Hematopoietic multipotent progenitor cell treated with erythropoietin and hydrocortisone succinate and interleukin-3 and kit ligand, for 4 days (in vitro differentiated cells): Measurements from ENCODE around the gene NTN4.
"Not testable (repeated sequence)": the region's sequence is repeated elsewhere in the genome, so short reads cannot be mapped to it uniquely, and the experiment has no call there.

Experiments
- DNase-seq: peaks from one replicate; pipeline ENCODE4 v3.0.0-alpha.2; 2015

The NTN4 gene

DNA sequence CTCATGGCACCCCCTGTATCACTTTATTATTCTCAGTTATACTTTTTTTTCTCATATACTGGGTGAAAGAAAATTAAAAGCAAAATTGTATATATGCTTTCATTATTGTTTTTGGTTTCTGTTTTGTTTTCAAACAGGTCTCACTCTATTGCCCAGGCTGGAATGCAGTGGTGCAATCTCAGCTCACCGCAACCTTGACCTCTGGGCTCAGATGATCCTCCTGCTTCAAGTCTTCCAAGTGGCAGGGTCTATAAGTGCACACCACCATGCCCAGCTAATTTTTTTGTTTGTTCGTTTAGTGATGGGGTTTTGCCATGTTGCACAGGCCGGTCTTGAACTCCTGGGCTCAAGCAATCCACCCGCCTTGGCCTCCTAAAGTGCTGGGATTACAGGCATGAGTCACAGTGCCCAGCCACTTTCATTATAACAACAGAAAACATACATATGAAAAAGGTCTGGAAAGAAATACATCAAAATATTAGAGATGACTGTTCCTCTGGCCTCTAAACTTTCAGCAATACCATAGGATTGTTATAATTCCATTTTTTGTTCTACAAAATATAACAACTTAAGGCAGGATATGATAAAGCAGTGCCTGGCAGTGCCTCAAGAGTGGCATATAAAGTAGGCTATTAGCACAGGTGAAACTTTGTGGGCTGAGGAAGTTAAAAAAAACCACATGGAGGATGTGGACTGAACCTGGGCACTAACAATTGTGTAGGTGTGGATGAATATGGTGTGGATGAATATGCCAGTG, 5.8 kb upstream of the NTN4 start:
- no peak for DNase-seq

DNA sequence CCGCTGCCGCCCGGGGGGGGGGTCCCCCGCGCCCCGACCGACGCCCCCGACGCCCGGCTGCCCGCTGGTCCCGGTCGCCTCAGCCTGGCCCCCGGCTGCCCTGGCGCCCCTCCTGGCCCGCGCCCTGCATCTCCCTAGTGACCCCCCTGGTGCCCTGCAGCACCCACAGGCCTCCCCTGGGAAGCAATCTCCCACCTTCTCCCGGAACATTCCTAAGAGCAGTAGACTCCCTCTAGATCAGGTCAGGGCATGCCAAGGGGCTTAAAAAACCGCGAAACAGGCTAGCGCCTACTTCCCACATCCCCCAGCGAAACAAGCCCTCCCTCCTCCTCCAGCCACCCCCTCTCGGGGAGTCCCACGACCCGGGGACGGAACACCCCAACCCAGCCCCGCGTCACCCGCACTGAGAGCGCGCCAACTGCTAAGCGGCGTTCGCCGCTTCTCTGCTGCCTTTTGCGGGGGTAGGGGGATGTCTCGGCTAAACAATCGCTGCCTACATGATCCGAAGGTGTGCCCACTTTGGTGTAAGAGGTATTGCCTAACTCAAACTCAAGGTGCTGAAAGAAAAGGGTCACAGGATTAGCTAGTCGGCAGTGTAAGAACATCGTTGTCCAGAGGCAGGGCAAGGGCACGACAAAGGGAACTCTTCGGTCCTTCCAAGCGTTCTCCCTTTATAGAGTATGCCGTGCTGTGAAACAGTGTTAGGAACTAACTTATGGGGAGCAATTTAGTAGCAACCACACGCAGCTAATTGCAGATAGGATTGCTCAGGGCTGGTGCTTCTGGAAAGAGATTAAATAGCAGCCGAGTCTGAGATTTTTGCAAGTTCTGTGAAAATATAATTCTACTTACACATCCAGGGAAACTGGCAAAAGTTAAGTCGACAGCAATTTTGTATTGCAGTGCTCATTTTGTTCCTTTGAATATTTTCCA, 619 bp upstream of the NTN4 start:
- DNase-seq, result peak; percentile 19

DNA sequence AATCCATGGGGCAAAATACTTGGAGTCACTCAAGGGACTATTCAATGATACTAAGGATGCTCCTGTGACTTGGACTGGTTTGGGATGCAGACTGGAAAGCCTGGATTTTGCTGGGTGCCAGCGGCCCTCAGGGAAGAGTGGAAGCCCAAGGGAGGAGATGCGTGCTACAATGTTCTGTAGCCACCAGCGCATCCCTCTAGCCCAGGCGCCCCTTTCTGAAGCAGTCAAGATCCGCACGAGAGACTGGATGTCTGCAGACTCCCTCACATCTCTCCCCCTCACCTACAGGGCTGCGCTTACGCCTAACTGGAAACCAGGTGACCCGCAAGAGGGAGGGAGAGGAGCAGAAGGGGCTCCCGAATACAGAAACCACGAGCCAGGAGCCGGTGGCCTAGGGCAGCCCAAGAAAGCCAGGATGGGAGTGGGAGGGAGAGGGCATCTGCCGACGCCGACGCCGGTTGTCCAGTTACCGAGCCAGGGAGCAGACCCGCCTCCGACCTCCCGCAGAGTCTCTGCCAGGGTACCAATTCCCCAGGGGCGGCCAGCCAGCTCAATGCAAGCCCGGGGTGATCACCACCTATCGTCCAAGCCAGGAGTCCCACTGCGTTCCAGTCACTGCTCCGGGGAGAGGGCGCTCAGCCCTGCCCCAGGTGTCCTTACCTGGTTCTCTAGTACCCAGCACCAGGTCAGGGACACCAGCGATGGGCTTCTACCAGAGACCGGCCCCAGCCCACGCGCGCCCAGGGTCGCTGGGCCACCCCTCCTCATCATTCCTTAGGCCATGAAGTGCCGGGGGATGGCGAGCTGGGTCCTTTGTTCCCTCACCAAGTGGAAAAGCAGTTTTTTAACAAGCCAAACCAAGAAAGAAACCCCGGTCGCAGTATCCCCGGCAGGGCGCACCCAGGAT, 1.2 kb downstream of the NTN4 start:
- DNase-seq, result no peak

DNA sequence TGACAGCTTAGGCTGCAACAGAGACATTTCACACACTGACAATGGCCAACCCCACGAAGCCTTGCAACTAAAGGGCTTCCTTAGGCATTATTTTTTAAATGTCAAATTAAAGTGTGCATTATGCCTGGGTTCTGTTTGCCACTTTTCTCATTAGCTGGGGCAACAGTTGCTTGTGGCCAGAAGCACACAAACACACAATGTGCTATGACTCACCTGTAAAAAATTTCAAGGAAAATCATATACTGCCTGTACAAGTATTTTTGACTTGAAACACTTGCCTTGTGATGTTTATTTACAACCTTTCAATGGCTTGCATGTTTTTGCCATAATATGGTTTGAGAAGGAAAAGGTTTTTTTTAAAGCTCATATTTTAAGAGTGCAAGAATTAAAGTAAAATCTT, 1.9 kb downstream of the NTN4 start:
- DNase-seq, result no peak

DNA sequence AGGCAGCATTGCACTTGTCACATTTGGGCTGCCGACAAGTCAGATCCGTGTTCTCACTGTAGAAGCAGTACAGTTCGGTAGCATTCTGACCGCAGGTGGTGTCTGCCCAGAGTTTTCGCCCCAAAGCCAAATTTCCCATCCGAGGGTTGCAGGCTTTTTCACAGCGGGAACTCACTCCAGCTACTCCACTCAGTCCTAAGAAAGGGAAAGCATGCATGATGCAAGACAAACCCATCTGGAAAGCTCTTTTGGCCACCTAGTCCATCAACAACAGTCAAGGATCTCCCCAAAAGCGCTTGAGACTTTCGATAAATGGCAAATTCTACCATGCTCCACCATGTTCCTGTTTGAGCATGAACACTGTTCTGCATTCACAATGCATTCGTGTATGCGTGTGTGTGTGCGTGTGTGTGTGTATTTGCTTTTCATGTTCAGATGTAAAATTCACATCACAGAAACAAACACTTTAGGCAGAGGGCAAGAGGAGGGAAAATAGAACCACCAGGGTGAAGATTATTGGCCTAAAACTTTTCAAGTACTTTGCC, 3.2 kb downstream of the NTN4 start:
- DNase-seq, result no peak

DNA sequence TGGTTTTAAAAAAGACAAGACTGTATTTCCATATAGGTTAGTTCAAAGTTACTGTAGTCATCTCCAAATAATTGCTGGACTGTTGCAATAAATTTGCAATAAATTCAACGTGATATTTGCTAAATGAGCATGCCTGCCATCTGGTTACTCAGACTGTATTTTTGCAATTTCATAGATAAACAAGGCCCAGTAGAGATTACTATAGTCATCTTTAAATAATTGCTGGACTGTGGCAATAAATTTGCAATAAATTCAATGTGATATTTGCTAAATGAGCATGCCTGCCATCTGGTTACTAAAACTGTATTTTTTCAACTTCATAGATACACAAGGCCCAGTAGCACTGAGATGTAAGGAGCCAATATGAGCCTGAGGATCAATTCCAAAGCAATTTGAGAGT, 5.6 kb downstream of the NTN4 start:
- no peak for DNase-seq

DNA sequence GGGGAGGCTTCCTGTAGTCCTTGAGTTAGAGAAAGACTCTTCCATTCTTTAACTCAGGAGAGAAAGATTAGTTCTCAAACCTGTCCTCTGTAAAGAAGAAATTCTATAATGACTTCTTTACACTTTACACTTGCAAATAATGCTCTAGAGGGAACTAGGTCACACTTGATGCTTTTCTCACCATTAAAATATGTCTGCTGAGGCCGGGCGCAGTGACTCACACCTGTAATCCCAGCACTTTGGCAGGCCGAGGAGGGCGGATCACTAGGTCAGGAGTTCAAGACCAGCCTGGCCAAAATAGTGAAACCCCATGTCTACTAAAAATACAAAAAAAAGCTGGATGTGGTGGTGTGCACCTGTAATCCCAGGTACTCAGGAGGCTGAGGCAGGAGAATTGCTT, 6.3 kb downstream of the NTN4 start:
- no peak for DNase-seq

DNA sequence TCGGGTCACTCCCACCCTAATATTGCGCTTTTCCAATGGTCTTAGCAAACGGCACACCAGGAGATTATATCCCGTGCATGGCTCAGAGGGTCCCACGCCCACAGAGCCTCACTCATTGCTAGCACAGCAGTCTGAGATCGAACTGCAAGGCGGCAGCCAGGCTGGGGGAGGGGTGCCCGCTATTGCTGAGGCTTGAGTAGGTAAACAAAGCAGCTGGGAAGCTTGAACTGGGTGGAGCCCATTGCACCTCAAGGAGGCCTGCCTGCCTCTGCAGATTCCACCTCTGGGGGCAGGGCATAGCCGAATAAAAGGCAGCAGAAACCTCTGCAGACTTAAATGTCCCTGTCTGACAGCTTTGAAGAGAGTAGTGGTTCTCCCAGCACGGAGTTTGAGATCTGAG, 15.1 kb downstream of the NTN4 start:
- DNase-seq, result not testable (repeated sequence)

DNA sequence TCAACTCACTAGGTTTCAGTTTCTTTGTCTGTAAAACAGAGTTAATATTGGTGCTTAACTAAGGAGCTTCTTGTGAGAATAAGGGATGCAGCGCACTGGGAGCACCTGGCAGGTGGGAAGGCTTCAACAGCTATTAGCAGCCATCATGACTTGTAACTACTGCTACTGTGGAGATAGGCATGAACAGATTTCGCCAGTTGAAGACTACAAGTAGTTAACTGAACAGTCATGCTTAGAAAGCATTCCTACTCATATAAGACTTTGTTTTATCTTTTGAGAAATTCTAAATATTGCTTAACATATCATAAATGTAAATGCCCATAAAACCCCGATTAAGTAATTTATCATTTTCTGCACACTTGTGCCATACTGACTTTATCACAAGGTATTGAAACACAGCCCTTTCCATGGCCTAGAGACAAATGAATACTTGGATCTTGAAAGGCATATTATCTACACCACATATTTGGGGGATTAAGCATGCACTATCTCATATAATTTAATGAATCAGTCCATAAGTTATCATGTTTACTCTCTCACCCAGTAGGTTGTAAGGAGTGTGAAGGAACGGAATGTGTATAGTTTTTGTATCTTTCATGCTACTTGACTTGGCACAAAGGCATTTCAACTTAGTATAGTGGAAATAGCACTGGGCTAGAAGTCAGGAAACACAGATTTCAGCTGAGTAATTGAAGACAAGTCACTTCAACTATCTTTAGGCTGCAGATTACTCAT, 16.1 kb downstream of the NTN4 start:
- DNase-seq, result no peak

DNA sequence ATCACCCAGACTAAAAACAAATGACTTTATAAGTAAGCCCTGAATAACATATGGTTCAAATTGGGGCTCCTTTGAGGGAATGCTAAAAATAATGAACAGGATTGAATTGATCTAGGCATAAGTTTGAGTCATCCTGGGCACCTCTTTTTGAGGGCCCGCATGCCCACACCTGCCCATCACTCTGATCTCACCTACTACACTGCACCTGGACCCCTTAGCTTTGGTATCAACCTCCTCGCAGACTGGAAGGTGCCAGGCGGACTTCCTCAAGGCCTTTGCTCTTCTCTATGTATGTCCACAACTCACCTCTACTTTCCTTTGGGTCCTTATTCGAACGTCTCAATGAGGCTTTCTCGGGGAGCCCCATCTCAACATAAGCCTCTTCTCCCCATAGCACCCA, 17.2 kb downstream of the NTN4 start:
- no peak for DNase-seq

DNA sequence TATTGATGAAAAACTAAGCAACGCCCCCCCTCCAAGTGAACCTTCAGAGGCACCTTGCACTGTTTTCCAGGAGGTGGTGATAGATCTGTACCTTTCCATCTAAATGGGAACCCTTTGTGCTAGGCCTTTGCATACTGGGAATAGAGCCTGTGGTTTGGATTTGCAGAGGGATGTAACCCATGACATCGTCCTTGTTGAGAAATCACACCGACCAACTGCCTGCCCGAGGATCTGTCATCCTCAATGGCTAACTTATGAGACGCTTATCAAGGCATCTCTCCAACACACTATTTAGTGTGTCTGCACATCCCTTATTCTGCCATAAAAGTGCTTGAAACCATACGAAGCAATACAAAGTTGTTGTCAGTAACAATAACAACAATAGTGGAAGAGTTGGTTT, 22.9 kb downstream of the NTN4 start:
- no peak for DNase-seq

DNA sequence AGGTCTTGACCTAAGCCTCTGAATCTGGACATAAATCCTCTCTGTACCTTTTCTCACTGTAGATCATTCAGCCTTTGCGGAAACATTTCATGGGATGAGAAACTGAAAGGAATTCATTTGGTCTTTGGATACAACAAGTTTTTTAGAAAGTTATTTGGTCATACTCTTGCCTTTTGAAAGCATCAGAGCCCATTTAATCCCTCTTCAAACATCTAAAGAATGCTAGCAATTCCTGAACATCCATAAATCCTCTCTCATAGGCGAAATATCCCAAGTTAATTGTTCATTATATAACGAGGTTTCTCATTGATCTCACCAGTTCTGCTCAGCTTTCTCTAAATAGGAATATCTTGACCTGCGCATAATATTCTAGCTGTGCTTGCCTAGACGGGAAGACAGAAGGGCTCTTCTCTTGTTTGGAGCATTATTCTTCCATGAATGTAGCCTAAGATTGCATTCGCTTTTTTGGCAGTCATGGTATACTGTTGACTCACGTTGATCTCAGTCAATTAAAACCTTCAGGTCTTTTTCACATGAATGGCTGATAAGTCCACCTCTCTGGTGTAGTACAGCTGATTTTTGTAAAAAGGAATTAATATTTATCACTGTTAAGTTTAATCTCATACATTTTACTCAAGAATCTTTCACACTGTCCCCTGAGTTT, 24.1 kb downstream of the NTN4 start:
- no peak for DNase-seq

DNA sequence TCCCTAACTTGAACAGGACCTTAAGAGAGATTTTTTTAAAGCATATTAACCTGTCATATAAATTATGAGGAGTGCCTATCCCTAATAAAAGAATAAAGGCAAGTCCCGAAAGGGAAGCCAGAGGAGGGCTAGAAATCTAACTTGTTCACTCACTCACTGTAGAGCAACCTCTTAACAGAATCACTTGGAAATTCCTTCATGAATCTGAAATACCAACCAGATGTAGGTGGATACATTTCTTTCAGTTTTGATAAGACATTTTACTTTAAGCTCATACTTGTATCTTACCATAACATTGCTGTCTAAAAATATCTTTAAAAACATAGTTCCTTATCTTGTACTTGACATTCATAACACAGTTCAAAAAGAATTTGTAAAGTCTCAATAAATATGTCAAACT, 25.7 kb downstream of the NTN4 start:
- DNase-seq, result no peak

DNA sequence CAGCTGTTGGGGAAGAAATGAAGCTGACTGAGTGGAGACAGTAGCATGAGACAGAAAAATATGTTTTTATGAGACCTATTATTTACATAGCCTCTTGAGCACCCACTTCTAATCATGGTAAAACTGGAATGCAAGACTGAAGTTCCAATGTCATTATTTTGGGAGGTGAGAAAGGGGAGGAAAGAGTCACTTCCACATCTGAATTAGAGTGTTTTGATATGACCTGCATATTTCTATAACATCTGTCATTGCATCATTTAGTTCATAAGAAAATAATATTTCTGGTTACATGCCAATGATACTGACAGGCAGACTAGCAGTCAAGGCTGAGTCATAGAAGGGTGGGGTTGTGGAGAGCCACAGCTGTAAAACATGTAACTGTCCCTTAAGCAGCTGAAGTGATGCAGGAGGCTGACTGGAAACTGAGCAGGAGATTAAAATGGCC, 26.7 kb downstream of the NTN4 start:
- peak; percentile 64 for DNase-seq

DNA sequence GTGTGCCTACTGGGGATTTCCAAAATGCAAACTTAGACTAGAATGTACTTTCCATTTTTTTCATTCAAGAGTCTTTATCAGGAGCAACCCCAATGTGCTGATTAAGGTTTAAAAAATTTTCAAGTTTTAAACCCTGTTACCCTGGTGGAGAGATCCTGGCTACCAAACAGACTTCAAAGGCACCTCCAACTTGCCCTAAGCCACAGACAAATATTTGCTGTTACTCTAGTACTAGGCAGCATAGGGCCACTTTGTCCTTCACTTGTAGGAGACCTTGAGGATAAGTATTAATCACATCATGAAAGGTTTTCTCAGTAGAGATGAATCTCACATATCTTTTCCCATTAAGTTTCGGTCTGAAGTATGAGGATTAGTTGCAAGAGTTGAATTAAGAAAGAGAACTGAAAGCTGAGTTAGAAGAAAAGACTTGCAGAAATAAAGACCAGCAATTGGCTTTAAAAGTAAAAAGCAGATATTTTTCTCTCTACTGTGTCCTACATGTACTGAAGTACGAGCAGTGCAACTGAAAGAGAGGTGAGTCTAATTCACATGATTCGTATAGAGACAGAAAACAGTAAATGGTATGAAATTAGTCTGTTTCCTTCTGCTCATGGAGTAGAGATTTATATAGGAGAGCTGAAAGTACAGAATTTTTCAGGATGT, 28.3 kb downstream of the NTN4 start:
- no peak for DNase-seq

DNA sequence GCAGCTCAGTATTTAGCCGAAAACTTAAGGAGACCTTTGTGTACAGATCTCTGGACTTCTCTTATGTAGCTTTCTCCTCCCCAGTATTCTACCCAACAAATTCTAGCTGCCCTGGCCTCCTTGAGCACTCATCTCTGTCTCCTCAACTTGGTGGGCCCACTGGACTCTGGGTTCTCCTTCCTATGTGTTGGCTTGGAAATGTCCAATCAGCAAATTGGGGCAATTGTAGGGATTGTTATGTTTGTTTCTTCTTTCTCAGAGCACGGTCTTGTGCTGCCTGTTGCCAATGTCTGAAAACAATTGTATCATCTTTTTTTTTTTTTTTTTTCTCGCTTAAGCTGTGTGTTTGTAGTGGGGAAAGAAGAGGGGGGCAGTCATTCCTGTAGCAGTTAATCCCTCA, 30.2 kb downstream of the NTN4 start:
- no peak for DNase-seq

DNA sequence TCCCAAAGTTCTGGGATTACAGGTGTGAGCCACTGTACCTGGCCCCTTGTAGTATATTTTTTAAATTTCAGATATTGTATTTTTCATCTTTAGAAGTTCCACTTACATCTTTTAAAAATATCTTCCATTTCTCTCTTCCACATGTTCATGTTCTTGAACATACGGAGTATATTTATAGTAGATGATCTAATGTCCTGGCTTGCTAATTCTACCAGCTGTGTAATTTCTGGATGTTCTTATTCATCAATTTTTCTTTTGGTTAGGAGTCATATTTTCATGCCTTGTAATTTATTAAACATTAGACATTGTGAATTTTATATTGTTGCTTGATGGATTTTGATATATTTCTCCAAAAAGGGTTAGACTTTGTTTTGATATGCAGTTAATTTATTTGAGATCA, 30.8 kb downstream of the NTN4 start:
- no peak for DNase-seq

DNA sequence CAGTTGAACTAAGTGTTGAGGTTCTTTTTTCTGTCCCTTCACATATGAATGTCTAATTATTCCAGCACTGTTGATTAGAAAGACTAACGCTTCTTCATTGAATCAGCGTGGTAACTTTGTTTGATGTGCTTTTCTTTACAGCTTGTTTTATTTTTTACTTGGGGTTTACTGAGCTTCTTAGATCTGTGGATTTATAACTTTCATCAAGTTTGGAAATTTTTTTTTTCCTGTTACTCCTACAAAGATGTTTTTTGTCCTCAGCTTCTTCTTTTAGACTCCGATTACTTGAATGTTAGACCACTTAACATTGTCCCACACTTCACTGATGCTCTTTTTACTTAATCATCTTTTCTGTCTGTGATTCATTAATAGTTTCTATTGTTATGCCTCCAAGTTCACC, 31.5 kb downstream of the NTN4 start:
- no peak for DNase-seq

DNA sequence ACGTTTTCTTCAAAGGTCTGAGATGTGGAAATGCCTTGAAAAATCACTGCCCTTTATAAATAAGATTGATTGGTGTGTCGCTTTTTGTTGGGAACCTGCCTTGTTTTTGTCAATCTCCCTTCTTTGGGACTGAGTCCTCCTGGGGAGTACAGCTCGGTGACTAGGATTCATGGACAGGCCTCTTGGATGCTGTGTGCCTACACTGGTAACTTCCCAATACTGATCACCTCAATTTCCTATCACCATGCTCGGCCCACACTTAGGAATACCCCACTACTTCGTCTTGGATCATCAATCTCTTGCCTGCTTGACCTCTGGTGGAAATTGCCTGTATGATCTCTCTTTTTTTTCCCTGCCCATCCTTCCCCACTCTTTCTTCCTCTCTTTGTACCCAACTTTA, 34.2 kb downstream of the NTN4 start:
- DNase-seq, result no peak

DNA sequence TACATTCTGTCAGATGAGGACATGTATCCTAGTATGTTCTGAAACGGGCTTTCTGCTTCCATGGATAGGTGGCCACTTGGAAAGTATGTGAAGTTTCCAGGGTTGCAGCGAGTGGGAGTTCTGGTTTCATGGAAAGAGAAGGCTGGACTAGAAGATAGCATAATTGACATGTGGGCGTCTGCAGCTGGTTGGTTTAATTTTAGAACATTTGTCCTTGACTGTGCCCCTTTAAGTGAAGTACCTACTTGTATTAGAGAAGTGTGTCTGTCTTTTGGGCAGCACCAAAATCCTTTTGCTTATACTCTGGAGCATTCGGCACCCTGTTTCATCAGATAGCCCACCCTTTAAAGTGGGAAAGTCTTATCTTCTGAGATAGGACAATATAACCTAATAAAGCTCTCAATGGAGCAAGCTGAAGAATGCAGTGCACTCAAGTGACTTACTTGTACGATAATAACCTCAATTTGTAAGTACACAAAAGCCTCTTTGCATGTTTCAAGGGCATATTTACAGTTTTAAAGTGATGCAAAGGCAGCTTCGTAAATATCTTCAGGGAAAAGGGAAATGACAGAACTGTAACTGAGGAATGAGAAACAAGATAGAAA, 35.2 kb downstream of the NTN4 start:
- no peak for DNase-seq

DNA sequence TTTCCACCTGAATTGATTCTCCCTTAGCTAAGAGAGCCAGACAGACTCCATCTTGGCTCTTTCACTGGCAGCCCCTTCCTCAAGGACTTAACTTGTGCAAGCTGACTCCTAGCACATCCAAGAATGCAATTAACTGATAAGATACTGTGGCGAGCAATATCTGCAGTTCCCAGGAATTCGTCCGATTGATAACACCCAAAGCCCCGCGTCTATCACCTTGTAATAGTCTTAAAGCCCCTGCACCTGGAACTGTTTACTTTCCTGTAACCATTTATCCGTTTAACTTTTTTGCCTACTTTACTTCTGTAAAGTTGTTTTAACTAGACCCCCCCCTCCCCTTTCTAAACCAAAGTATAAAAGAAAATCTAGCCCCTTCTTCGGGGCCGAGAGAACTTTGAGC, 44.5 kb downstream of the NTN4 start:
- not testable (repeated sequence) for DNase-seq
